Vagina (tissue), 2 donors: ENCODE measurements around the gene SLC22A12. TPM values are rescaled to one million over a fixed set of nuclear protein-coding genes. Genes with fewer than 3 reads are reported as not detected.

ENCODE experiments used
- DNase-seq, 2 donors: peaks; one replicate each; pipeline ENCODE4 v3.0.0-alpha.2; 2017; ENCODE audit errors: extremely low spot score in 2 of 2
- H3K27ac ChIP-seq: fragments of 200-600 bp; sonication (generic); one replicate; pipeline ENCODE4 v1.5.1; 2019
- H3K27me3 ChIP-seq: fragments of 200-600 bp; sonication (generic); one replicate; pipeline ENCODE4 v1.5.1; 2019
- H3K36me3 ChIP-seq, 2 donors: fragments of 200-600 bp; sonication (generic); one replicate each; pipeline ENCODE4 v1.5.1; 2017 to 2019
- H3K4me1 ChIP-seq: fragments of 200-600 bp; sonication (generic); one replicate; pipeline ENCODE4 v1.5.1; 2019
- H3K4me3 ChIP-seq, 2 donors: fragments of 200-600 bp; sonication (generic); 1 replicate in 1 of 2; 2 replicates in 1 of 2; pipeline ENCODE4 v1.5.1; 2016 to 2019
- H3K9me3 ChIP-seq: fragments of 200-600 bp; sonication (generic); one replicate; pipeline ENCODE4 v1.5.1; 2019
- CTCF ChIP-seq, 3 experiments: fragments of 450-650 bp in 2 of 3; fragments of 200-600 bp in 1 of 3; sonication (generic) in 1 of 3; IDR thresholded peaks; one replicate each; pipeline ENCODE4 v1.5.1; 2017 to 2019; ENCODE audit warnings: antibody characterized with exemption in 3 of 3, mild to moderate bottlenecking in 2 of 3, moderate library complexity in 2 of 3
- POLR2A ChIP-seq, 2 donors: fragments of 450-650 bp; IDR thresholded peaks; one replicate each; pipeline ENCODE4 v1.6.1; 2017; ENCODE audit warnings: antibody characterized with exemption in 2 of 2, mild to moderate bottlenecking in 2 of 2, moderate library complexity in 2 of 2
- POLR2AphosphoS5 ChIP-seq, 2 donors: sonication (generic); formaldehyde crosslinking; IDR thresholded peaks; one replicate each; pipeline ENCODE4 v1.9.0; 2017; ENCODE audit warnings: antibody characterized with exemption in 2 of 2, mild to moderate bottlenecking in 2 of 2, low read depth in 1 of 2; ENCODE audit not compliant: insufficient read depth in 1 of 2
- intact Hi-C: fragments of 100-400 bp; cut with DNase I; formaldehyde crosslinking; loops from one replicate; pipeline ENCODE4 v1.15.1; 2023
- total RNA-seq: library from RNA; depleted of rRNA; stranded (reverse); fragments of >200 nt; gene quantifications from one replicate; pipeline ENCODE4 v1.2.3, GENCODE V29; 2016

SLC22A12 gene
- total RNA-seq, 1 donor from 2014 or later = not detected

- TF ChIP-seq POLR2A (IDR thresholded peaks at IDR 0.05) (no peak), CTCF (IDR thresholded peaks at IDR 0.05) (no peak), POLR2AphosphoS5 (IDR thresholded peaks at IDR 0.05; ENCODE audit: insufficient read depth in 1 of 2, low read depth in 1 of 2) (no peak)
- Histone ChIP-seq H3K36me3 (no peaks in the 10 kb centered on the region), H3K9me3 (no peaks in the 10 kb centered on the region), H3K4me3 (no peak overlapping the region), H3K4me1 (no peaks in the 10 kb centered on the region), H3K27me3 (no peaks in the 10 kb centered on the region), H3K27ac (no peak overlapping the region)
- DNase-seq = no peak
- intact Hi-C loops = no loop called here
These were observed 35.6 kb downstream of the SLC22A12 start for GRCh38 chr11:64626637-64627036.

- TF ChIP-seq CTCF (IDR thresholded peaks at IDR 0.05) = no peak
- TF ChIP-seq POLR2A (IDR thresholded peaks at IDR 0.05) = no peak
- no peak for TF ChIP-seq POLR2AphosphoS5 (IDR thresholded peaks at IDR 0.05; ENCODE audit: insufficient read depth in 1 of 2, low read depth in 1 of 2)
- no peaks in the 10 kb centered on the region for H3K27me3 ChIP-seq
- no peak for DNase-seq
- H3K4me1 ChIP-seq = no peaks in the 10 kb centered on the region
- no peaks in the 10 kb centered on the region for H3K9me3 ChIP-seq
- no peak overlapping the region for H3K27ac ChIP-seq
- no peak overlapping the region for H3K4me3 ChIP-seq
- H3K36me3 ChIP-seq = no peaks in the 10 kb centered on the region
- intact Hi-C loops = no loop called here
These were observed 36.4 kb downstream of the SLC22A12 start for GRCh38 chr11:64627371-64627770.

- no peaks in the 10 kb centered on the region for H3K9me3 ChIP-seq
- no peaks in the 10 kb centered on the region for H3K4me1 ChIP-seq
- DNase-seq = no peak
- TF ChIP-seq POLR2AphosphoS5 (IDR thresholded peaks at IDR 0.05; ENCODE audit: insufficient read depth in 1 of 2, low read depth in 1 of 2) = no peak
- no peak for TF ChIP-seq CTCF (IDR thresholded peaks at IDR 0.05)
- no peak for TF ChIP-seq POLR2A (IDR thresholded peaks at IDR 0.05)
- H3K36me3 ChIP-seq = no peaks in the 10 kb centered on the region
- H3K4me3 ChIP-seq = no peak overlapping the region
- no peaks in the 10 kb centered on the region for H3K27me3 ChIP-seq
- intact Hi-C loops = no loop called here
- H3K27ac ChIP-seq = no peak overlapping the region
These were observed 37.6 kb downstream of the SLC22A12 start for GRCh38 chr11:64628596-64628995.

- Histone ChIP-seq H3K4me1 (no peaks in the 10 kb centered on the region), H3K27ac (no peak overlapping the region), H3K4me3 (no peak overlapping the region), H3K36me3 (no peaks in the 10 kb centered on the region), H3K27me3 (no peaks in the 10 kb centered on the region), H3K9me3 (no peaks in the 10 kb centered on the region)
- DNase-seq = no peak
- TF ChIP-seq CTCF (IDR thresholded peaks at IDR 0.05) = no peak
- TF ChIP-seq POLR2A (IDR thresholded peaks at IDR 0.05) = no peak
- no peak for TF ChIP-seq POLR2AphosphoS5 (IDR thresholded peaks at IDR 0.05; ENCODE audit: insufficient read depth in 1 of 2, low read depth in 1 of 2)
- intact Hi-C loops = no loop called here
These were observed 38.1 kb downstream of the SLC22A12 start for GRCh38 chr11:64629103-64629502.

- DNase-seq = no peak
- H3K4me3 ChIP-seq = no peak overlapping the region
- H3K36me3 ChIP-seq = no peaks in the 10 kb centered on the region
- H3K27ac ChIP-seq = no peak overlapping the region
- intact Hi-C loops = loop anchor here (5.0 kb wide), 1 partner anchor 1153 kb away; no protein-coding TSS in a partner anchor
- H3K4me1 ChIP-seq = no peaks in the 10 kb centered on the region
- no peak for TF ChIP-seq CTCF (IDR thresholded peaks at IDR 0.05)
- TF ChIP-seq POLR2A (IDR thresholded peaks at IDR 0.05) = no peak
- no peaks in the 10 kb centered on the region for H3K9me3 ChIP-seq
- no peaks in the 10 kb centered on the region for H3K27me3 ChIP-seq
These were observed 39.0 kb downstream of the SLC22A12 start for GRCh38 chr11:64629796-64630562.
